HepG2 (cell line): ENCODE data around the gene WEE1. TPM values are rescaled to one million over a fixed set of nuclear protein-coding genes. Genes with fewer than 3 reads are reported as not detected.

Source experiments
- ARNT ChIP-seq: fragments of 450-650 bp; IDR thresholded peaks from 2 replicates; pipeline ENCODE4 v1.6.1; 2017
- ARNTL ChIP-seq: sonication (generic); formaldehyde crosslinking; IDR thresholded peaks from 2 replicates; pipeline ENCODE4 v1.4.0; 2020; ENCODE audit warnings: mild to moderate bottlenecking, missing genetic modification reagents
- GRHL1 ChIP-seq: sonication (generic); formaldehyde crosslinking; conservative IDR thresholded peaks from 2 replicates; pipeline ENCODE4 v1.8.0; 2022; ENCODE audit warnings: missing genetic modification reagents
- HOXA9 ChIP-seq: sonication (generic); formaldehyde crosslinking; IDR thresholded peaks from 2 replicates; pipeline ENCODE4 v1.8.1; 2022; ENCODE audit warnings: missing genetic modification reagents, mild to moderate bottlenecking, moderate library complexity, borderline replicate concordance
- ISL2 ChIP-seq: sonication (generic); formaldehyde crosslinking; IDR thresholded peaks from 2 replicates; pipeline ENCODE4 v1.5.0; 2020; ENCODE audit warnings: missing genetic modification reagents
- JUND ChIP-seq: sonication (generic); formaldehyde crosslinking; IDR thresholded peaks from 2 replicates; pipeline ENCODE4 v1.8.0; 2022; ENCODE audit warnings: mild to moderate bottlenecking, missing genetic modification reagents
- PAXIP1 ChIP-seq: sonication (generic); formaldehyde crosslinking; conservative IDR thresholded peaks from 2 replicates; pipeline ENCODE4 v1.4.0; 2020; ENCODE audit warnings: mild to moderate bottlenecking, missing genetic modification reagents, moderate library complexity
- SIX4 ChIP-seq: sonication (generic); formaldehyde crosslinking; IDR thresholded peaks from 2 replicates; pipeline ENCODE4 v1.4.0; 2020; ENCODE audit warnings: missing genetic modification reagents
- SRSF1 ChIP-seq: fragments of 200-400 bp; formaldehyde crosslinking; optimal IDR thresholded peaks from 2 replicates; pipeline ENCODE3; 2017; ENCODE audit warnings: mild to moderate bottlenecking, low read depth, low read length, moderate library complexity
- XBP1 ChIP-seq: sonication (generic); formaldehyde crosslinking; IDR thresholded peaks from 2 replicates; pipeline ENCODE4 v1.5.0; 2020; ENCODE audit warnings: missing genetic modification reagents
- YY1 ChIP-seq: IDR thresholded peaks from 2 replicates; pipeline ENCODE4 v1.6.1; 2011; ENCODE audit warnings: low read length, low read depth, moderate library complexity, mild to moderate bottlenecking; ENCODE audit not compliant: insufficient read depth, insufficient replicate concordance
- ZNF232 ChIP-seq: sonication (generic); formaldehyde crosslinking; IDR thresholded peaks from 2 replicates; pipeline ENCODE4 v1.4.0; 2020; ENCODE audit warnings: missing genetic modification reagents, borderline replicate concordance
- ZNF382 ChIP-seq: sonication (generic); formaldehyde crosslinking; IDR thresholded peaks from 2 replicates; pipeline ENCODE4 v1.5.0; 2020; ENCODE audit warnings: missing genetic modification reagents, mild to moderate bottlenecking, borderline replicate concordance
- ZNF646 ChIP-seq: sonication (generic); formaldehyde crosslinking; IDR thresholded peaks from 2 replicates; pipeline ENCODE4 v1.9.0; 2021; ENCODE audit warnings: mild to moderate bottlenecking, missing genetic modification reagents
- ZSCAN5A ChIP-seq: sonication (generic); formaldehyde crosslinking; IDR thresholded peaks from 2 replicates; pipeline ENCODE4 v1.8.0; 2022; ENCODE audit warnings: mild to moderate bottlenecking, missing genetic modification reagents, borderline replicate concordance
- polyA plus RNA-seq, 8 experiments: library from polyadenylated mRNA; depleted of rRNA in 3 of 8; stranded (reverse) in 7 of 8; unstranded in 1 of 8; fragments of >200 nt; fragmentation: Illumina TruSeq in 4 of 8; extraction: Trizol in 4 of 8; gene quantifications; 2 replicates each; pipeline versions ENCODE4 v1.2.1 to v1.2.3, GENCODE V29; 2011 to 2016; ENCODE audit warnings: low read depth in 4 of 8, missing spikeins in 1 of 8, mixed read lengths in 1 of 8; ENCODE audit not compliant: insufficient read depth in 1 of 8
- total RNA-seq, 5 experiments: library from RNA; depleted of rRNA; stranded (reverse); fragments of >200 nt; fragmentation: Illumina TruSeq; extraction: Trizol; gene quantifications; 2 replicates each; pipeline ENCODE4 v1.2.3, GENCODE V29; 2016; ENCODE audit warnings: low read depth in 1 of 5

WEE1 gene
- total and polyA plus RNA-seq, 2 of the 13 experiments (the other 11 are each of a cell fraction or from before 2014, with no cell fraction given), result 31.4 to 63.7 TPM

- 0 out of 2 replicates have a peak, but pooled peaks have one; percentile 60 for TF ChIP-seq ZSCAN5A (CRISPR knock-in tag)
- TF ChIP-seq ARNT, result no peak
- TF ChIP-seq ISL2, result peak; percentile 87
- no peak for TF ChIP-seq ZNF382 (CRISPR knock-in tag)
- no peak for TF ChIP-seq SIX4
- peak; percentile 82 for TF ChIP-seq ARNTL (CRISPR knock-in tag)
- peak; percentile 88 for TF ChIP-seq PAXIP1 (CRISPR knock-in tag)
- TF ChIP-seq JUND (CRISPR knock-in tag), result 0 out of 2 replicates have a peak, but pooled peaks have one; percentile 43
- TF ChIP-seq ZNF232, result 0 out of 2 replicates have a peak, but pooled peaks have one; percentile 19
- TF ChIP-seq GRHL1, result no peak
- TF ChIP-seq HOXA9, result peak; percentile 33
- no peak for TF ChIP-seq XBP1 (CRISPR knock-in tag)
- no peak for TF ChIP-seq SRSF1
- peak; percentile 77 for TF ChIP-seq YY1
- TF ChIP-seq ZNF646 (CRISPR knock-in tag), result no peak
Measured at GRCh38 chr11:9573052-9573774, at the start of gene WEE1 (continued).
